Activated T-cell treated with anti-CD3 and anti-CD28 coated beads, Interleukin-2, amount 50 U/mL, for 4 hours (primary cell): ENCODE measurements around the gene BCO2. TPM values are rescaled to one million over a fixed set of nuclear protein-coding genes. Genes with fewer than 3 reads are reported as not detected.
"Not testable (repeated sequence)": the region's sequence is repeated elsewhere in the genome, so short reads cannot be mapped to it uniquely, and the experiment has no call there.

ENCODE experiments used
- ATAC-seq, 2 donors: fragments of 200-7000 bp; cut with Tn5 transposase; one replicate each; pipeline ENCODE4 v1.10.0; 2021
- DNase-seq: peaks from one replicate; pipeline ENCODE4 v3.0.0-alpha.2; 2020
- H3K27me3 Mint-ChIP-seq: one replicate; pipeline ENCODE4 v1.8.0; 2021; ENCODE audit warnings: low read depth, mixed read lengths
- H3K36me3 Mint-ChIP-seq: one replicate; pipeline ENCODE4 v1.8.0; 2022; ENCODE audit warnings: mixed read lengths; ENCODE audit not compliant: insufficient read depth
- H3K4me1 Mint-ChIP-seq: one replicate; pipeline ENCODE4 v1.8.0; 2021; ENCODE audit warnings: low read depth, mixed read lengths
- H3K4me3 Mint-ChIP-seq: one replicate; pipeline ENCODE4 v1.8.0; 2021; ENCODE audit warnings: mild to moderate bottlenecking, moderate library complexity, mixed read lengths
- H3K9me3 Mint-ChIP-seq: one replicate; pipeline ENCODE4 v1.8.0; 2021; ENCODE audit warnings: mixed read lengths
- total RNA-seq, 3 donors: library from RNA; stranded (reverse); gene quantifications; one replicate each; pipeline ENCODE4 v1.2.1, GENCODE V29; 2021

The BCO2 gene
- total RNA-seq, 3 donors from 2014 or later, result 0.66 to 1.1 (median 0.73) TPM

DNA sequence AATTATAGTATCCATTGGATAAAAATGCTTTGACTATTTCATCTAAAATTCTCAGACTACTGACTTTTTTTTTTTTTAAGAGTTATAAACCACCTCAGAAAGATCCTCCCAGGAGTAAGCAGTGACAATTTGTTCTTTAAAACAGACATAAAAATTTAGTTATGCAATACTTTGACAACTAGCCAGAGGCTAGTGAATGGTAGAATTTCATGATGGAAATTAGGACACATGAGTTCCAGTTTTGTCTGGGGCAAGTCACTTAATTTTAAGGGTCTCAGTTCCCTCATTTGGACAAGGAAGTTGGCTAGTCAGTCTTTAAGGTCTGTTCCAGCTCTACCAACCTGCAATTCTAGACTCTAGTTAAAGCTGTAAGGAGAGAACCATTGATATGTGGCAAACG is 14.3 kb upstream of the BCO2 start:
- H3K4me1 Mint-ChIP-seq, result no peaks in the 10 kb centered on the region
- no peak overlapping the region for H3K4me3 Mint-ChIP-seq
- H3K36me3 Mint-ChIP-seq, result no peaks in the 10 kb centered on the region
- ATAC-seq (no peak), DNase-seq (no peak)
- H3K27me3 Mint-ChIP-seq, result peaks cover 10% of the 10 kb centered on the region
- H3K9me3 Mint-ChIP-seq, result no peaks in the 10 kb centered on the region

GRCh38 chr11:112162200-112162599 is 13.1 kb upstream of the BCO2 start:
- H3K4me1 Mint-ChIP-seq, ATAC-seq, H3K4me3 Mint-ChIP-seq, H3K36me3 Mint-ChIP-seq, DNase-seq, H3K9me3 Mint-ChIP-seq: not testable (repeated sequence)
- peaks cover 14% of the 10 kb centered on the region for H3K27me3 Mint-ChIP-seq

DNA sequence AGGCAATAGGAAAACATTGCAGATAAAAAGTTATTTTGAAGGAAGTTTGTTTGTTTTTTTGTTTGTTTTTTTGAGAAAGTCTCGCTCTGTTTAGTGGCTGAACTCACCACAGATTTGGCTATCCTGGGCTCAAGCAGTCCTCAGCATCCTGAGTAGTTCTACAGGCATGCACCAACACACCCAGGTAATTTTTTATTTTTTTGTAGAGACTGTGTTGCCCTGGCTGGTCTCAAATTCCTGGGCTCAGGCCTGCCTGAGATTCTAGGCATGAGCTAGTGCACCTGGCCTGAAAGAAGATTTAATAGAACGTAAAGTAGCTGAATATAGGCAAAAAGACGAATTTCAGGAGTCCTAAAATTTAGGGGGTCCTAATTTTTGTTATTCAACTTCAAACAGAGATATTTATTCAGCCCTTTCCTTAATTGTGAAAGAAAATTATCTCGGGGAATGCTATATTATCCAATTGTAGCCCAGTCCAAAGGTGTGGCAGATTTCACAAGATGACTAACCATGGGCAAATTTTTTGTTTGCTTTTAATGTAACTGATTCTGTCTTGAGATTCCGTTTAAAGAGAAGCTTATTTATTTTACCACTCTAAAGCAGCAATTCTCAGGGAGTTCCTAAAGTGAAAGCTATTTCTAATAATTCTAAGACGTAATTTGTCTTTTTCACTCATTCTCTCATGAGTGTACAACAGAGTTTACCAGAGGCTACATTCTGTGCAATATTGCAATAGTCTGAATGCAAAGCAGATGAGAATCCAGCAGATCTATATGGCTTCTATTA is 12.4 kb upstream of the BCO2 start:
- Mint-ChIP-seq H3K9me3 (no peaks in the 10 kb centered on the region), H3K27me3 (peaks cover 18% of the 10 kb centered on the region), H3K4me1 (no peaks in the 10 kb centered on the region), H3K36me3 (no peaks in the 10 kb centered on the region), H3K4me3 (no peak overlapping the region)
- DNase-seq (no peak), ATAC-seq (no peak)

- no peak for DNase-seq
- no peaks in the 10 kb centered on the region for H3K9me3 Mint-ChIP-seq
- H3K36me3 Mint-ChIP-seq, result no peaks in the 10 kb centered on the region
- H3K27me3 Mint-ChIP-seq, result peaks cover 18% of the 10 kb centered on the region
- peak within 1 kb of the TSS; percentile 34 for H3K4me3 Mint-ChIP-seq
- ATAC-seq, result no peak
- no peaks in the 10 kb centered on the region for H3K4me1 Mint-ChIP-seq
Measured at GRCh38 chr11:112163875-112164685, 11.2 kb upstream of the BCO2 start, which contains the start of gene IL18. Gene IL18, minus strand, starts transcription at chr11:112164094. Its CDS starts 9,041 bp downstream, at chr11:112155053.

- Mint-ChIP-seq H3K4me1 (no peaks in the 10 kb centered on the region), H3K36me3 (no peaks in the 10 kb centered on the region), H3K9me3 (no peaks in the 10 kb centered on the region), H3K4me3 (no peak overlapping the region), H3K27me3 (peaks cover 18% of the 10 kb centered on the region)
- no peak for ATAC-seq
- no peak for DNase-seq
Measured at GRCh38 chr11:112165049-112165448, 10.3 kb upstream of the BCO2 start.

DNA sequence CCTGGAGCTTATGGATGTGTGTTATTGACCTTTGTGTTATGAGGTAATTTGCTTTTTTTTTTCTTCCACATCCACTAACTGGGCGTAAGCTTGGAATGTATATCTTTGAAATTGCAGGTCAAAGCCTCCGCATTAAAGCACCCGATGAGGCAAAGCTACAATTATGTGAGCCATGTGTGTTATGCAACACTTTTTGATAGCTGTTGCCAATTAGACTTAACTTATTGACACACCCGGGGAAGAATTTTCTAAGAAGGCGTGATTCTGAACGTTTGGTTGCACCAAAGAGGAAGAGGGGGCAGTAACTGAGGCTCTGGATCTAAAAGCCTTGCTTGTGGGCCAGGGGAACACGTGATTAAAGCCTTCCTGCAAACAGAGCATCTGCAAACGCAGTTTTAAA is 8.8 kb upstream of the BCO2 start:
- DNase-seq (no peak), ATAC-seq (no peak)
- no peaks in the 10 kb centered on the region for H3K36me3 Mint-ChIP-seq
- no peak overlapping the region for H3K4me3 Mint-ChIP-seq
- H3K9me3 Mint-ChIP-seq, result no peaks in the 10 kb centered on the region
- no peaks in the 10 kb centered on the region for H3K4me1 Mint-ChIP-seq
- peaks cover 18% of the 10 kb centered on the region for H3K27me3 Mint-ChIP-seq

DNA sequence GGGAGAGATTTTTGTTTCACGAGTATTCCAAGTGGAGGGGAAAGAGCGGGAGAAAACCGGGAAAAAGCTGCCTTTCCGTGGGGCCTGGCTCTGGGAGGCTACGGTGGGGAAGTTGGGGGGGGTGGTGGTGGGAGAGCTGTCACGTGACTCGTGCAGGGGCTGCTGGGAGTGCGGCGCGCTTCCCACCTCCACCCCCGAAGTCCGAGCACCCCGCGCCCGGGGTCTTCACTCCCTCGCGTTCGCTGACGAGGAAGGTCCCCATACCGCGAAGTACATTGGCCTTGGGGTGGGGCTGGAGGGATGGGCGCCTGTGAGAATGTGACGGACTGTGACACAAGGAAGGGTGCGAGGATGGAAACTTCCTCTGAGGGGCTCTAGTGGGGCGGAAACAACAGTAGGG is 8.2 kb upstream of the BCO2 start, which contains the start of gene TEX12:
TSS of gene TEX12 (plus strand) at position 228 of the 400 bp plus-strand sequence. CDS start 1,897 bp downstream, outside the sequence.
- Mint-ChIP-seq H3K4me3 (no peak within 1 kb of the TSS), H3K4me1 (no peaks in the 10 kb centered on the region)

GRCh38 chr11:112172362-112172994 is 2.8 kb upstream of the BCO2 start:
- peak; percentile 34 to 70 for ATAC-seq
- Mint-ChIP-seq H3K9me3 (no peaks in the 10 kb centered on the region), H3K27me3 (peaks cover 17% of the 10 kb centered on the region), H3K4me1 (peaks cover 12% of the 10 kb centered on the region), H3K36me3 (no peaks in the 10 kb centered on the region), H3K4me3 (no peak overlapping the region)
- DNase-seq, result no peak

More for the DNA sequence above, 8.2 kb upstream of the BCO2 start, which contains the start of gene TEX12:
- ATAC-seq, result no peak
- peaks cover 15% of the 10 kb centered on the region for H3K27me3 Mint-ChIP-seq
- no peak for DNase-seq
- H3K9me3 Mint-ChIP-seq, result no peaks in the 10 kb centered on the region
- no peaks in the 10 kb centered on the region for H3K36me3 Mint-ChIP-seq

DNA sequence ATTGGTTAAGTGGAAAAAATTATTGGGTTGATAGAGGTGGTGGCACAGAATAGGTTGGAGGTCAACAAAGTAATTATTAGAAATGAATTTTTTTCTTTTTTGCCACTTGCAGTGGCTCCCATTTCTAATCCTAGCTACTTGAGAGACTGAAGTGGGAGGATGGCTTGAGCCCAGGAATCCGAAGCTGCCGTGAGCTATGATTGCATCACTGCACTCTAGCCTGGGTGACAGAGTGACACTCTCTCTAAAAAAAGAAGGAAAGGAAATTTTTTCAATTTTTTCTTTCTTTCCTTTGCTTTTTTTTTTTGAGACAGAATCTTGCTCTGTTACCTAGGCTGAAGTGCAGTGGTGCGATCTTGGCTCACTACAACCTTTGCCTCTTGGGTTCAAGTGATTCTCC is 2.2 kb upstream of the BCO2 start:
- no peaks in the 10 kb centered on the region for H3K36me3 Mint-ChIP-seq
- DNase-seq, result no peak
- peaks cover 12% of the 10 kb centered on the region for H3K4me1 Mint-ChIP-seq
- H3K9me3 Mint-ChIP-seq, result no peaks in the 10 kb centered on the region
- H3K27me3 Mint-ChIP-seq, result peaks cover 18% of the 10 kb centered on the region
- no peak overlapping the region for H3K4me3 Mint-ChIP-seq
- no peak for ATAC-seq

- ATAC-seq (no peak), DNase-seq (no peak)
- Mint-ChIP-seq H3K36me3 (peaks cover 2% of the 10 kb centered on the region), H3K9me3 (no peaks in the 10 kb centered on the region), H3K4me1 (peaks cover 13% of the 10 kb centered on the region), H3K4me3 (peak overlapping the region; percentile 41), H3K27me3 (peaks cover 25% of the 10 kb centered on the region)
Measured at GRCh38 chr11:112175599-112175952, 264 bp downstream of the BCO2 start.

DNA sequence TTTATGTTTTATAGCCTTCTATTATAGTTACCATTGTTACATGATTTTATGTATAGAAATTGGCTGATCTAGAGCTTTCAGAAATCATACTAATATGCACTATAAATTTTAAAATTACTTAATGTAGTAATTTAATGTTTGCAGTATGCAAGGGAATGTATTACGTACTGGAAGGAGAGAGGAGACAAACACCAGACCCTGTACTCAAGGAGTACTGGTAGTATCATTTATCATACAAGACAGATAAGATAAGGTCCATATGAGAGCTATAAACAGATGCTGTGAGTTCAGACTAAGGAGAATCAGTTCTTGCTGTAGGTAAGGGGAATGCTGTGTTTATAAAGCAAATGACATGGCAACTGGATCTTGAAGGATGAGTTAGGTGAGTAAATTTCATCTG is 765 bp downstream of the BCO2 start:
- DNase-seq (no peak), ATAC-seq (no peak)
- Mint-ChIP-seq H3K27me3 (peaks cover 25% of the 10 kb centered on the region), H3K4me1 (peaks cover 13% of the 10 kb centered on the region), H3K4me3 (no peak overlapping the region), H3K9me3 (no peaks in the 10 kb centered on the region), H3K36me3 (peaks cover 2% of the 10 kb centered on the region)

- DNase-seq, result no peak
- no peak overlapping the region for H3K4me3 Mint-ChIP-seq
- H3K9me3 Mint-ChIP-seq, result no peaks in the 10 kb centered on the region
- H3K4me1 Mint-ChIP-seq, result peaks cover 12% of the 10 kb centered on the region
- no peak for ATAC-seq
- H3K27me3 Mint-ChIP-seq, result peaks cover 25% of the 10 kb centered on the region
- H3K36me3 Mint-ChIP-seq, result peaks cover 2% of the 10 kb centered on the region
Measured at GRCh38 chr11:112177589-112177988, 2.3 kb downstream of the BCO2 start.

GRCh38 chr11:112178428-112178827 is 3.1 kb downstream of the BCO2 start:
- Mint-ChIP-seq H3K4me1 (peaks cover 12% of the 10 kb centered on the region), H3K36me3 (peaks cover 2% of the 10 kb centered on the region), H3K9me3 (no peaks in the 10 kb centered on the region), H3K27me3 (peaks cover 25% of the 10 kb centered on the region), H3K4me3 (no peak overlapping the region)
- DNase-seq (no peak), ATAC-seq (no peak)

- Mint-ChIP-seq H3K36me3 (peaks cover 2% of the 10 kb centered on the region), H3K27me3 (peaks cover 27% of the 10 kb centered on the region), H3K4me1 (peaks cover 12% of the 10 kb centered on the region), H3K4me3 (no peak overlapping the region), H3K9me3 (no peaks in the 10 kb centered on the region)
- DNase-seq (no peak), ATAC-seq (no peak)
Measured at GRCh38 chr11:112178936-112179335, 3.6 kb downstream of the BCO2 start.
